ENCODE measurements around the gene PSMB8. TPM values are rescaled to one million over a fixed set of nuclear protein-coding genes. Genes with fewer than 3 reads are reported as not detected.
A peak's percentile ranks its signal among the peaks of the same experiment; 100 is the strongest.

The PSMB8 gene
- total RNA-seq, 2 experiments from 2014 or later = 120 to 121 TPM

GRCh38 chr6:32832535-32832934 is 11.3 kb downstream of the PSMB8 start:
- ChIA-PET CTCF (interaction anchor here (2.3 kb wide), 1 partner anchor 35 kb away, joined by 8 read pairs; no protein-coding TSS in a partner anchor), POLR2A (interaction anchor here (0.5 to 0.7 kb wide), 2 partner anchors 21 to 122 kb away, joined by 4 to 8 read pairs; partner anchors contain the start of genes PSMB9 and TAP1)
- H3K4me3 Mint-ChIP-seq = no peak overlapping the region
- Histone ChIP-seq H3K27me3 (ENCODE audit: control insufficient read depth in 1 of 2, insufficient read depth in 2 of 2, low read length in 2 of 2) (no peaks in the 10 kb centered on the region), H3K27ac (ENCODE audit: low read depth in 1 of 2, low read length in 2 of 2) (no peak overlapping the region), H3K4me1 (ENCODE audit: insufficient read depth, low read length) (peaks cover 24% of the 10 kb centered on the region), H3K36me3 (ENCODE audit: insufficient read depth, low read length) (peaks cover 94% of the 10 kb centered on the region), H3K9me3 (ENCODE audit: control insufficient read depth in 1 of 2, insufficient read depth in 1 of 2, low read length in 2 of 2) (no peaks in the 10 kb centered on the region), H3K4me3 (ENCODE audit: low read length) (no peak overlapping the region)
- DNase-seq = no peak
- H3K9me3 Mint-ChIP-seq = no peaks in the 10 kb centered on the region
- H3K36me3 Mint-ChIP-seq (ENCODE audit: low read depth) = peaks cover 98% of the 10 kb centered on the region
- H3K27ac Mint-ChIP-seq = no peak overlapping the region
- intact Hi-C loops (cut with DNase I, micrococcal nuclease) = no loop called here
- no peak for TF ChIP-seq CTCF (IDR thresholded peaks at IDR 0.05)
- ATAC-seq (ENCODE audit: poor library complexity) = no peak
- H3K4me1 Mint-ChIP-seq (ENCODE audit: low read depth) = peaks cover 54% of the 10 kb centered on the region
- no peaks in the 10 kb centered on the region for H3K27me3 Mint-ChIP-seq

- intact Hi-C loops (cut with DNase I, micrococcal nuclease) = no loop called here
- Mint-ChIP-seq H3K27me3 (no peaks in the 10 kb centered on the region), H3K36me3 (ENCODE audit: low read depth) (peaks cover 91% of the 10 kb centered on the region), H3K4me3 (no peak overlapping the region), H3K27ac (peak overlapping the region; percentile 32), H3K4me1 (ENCODE audit: low read depth) (peaks cover 38% of the 10 kb centered on the region), H3K9me3 (no peaks in the 10 kb centered on the region)
- Histone ChIP-seq H3K9me3 (ENCODE audit: control insufficient read depth in 1 of 2, insufficient read depth in 1 of 2, low read length in 2 of 2) (no peaks in the 10 kb centered on the region), H3K4me3 (ENCODE audit: low read length) (no peak overlapping the region), H3K4me1 (ENCODE audit: insufficient read depth, low read length) (peaks cover 9% of the 10 kb centered on the region), H3K27me3 (ENCODE audit: control insufficient read depth in 1 of 2, insufficient read depth in 2 of 2, low read length in 2 of 2) (no peaks in the 10 kb centered on the region), H3K27ac (ENCODE audit: low read depth in 1 of 2, low read length in 2 of 2) (no peak overlapping the region), H3K36me3 (ENCODE audit: insufficient read depth, low read length) (peaks cover 87% of the 10 kb centered on the region)
- no peak for TF ChIP-seq CTCF (IDR thresholded peaks at IDR 0.05)
- ChIA-PET CTCF (no interaction called here), POLR2A (interaction anchor here (0.9 to 1.4 kb wide), 2 partner anchors 14 to 24 kb away, joined by 3 to 7 read pairs; no protein-coding TSS in a partner anchor)
- no peak for DNase-seq
- ATAC-seq (ENCODE audit: poor library complexity) = no peak
Observed at GRCh38 chr6:32830936-32831335, 12.9 kb downstream of the PSMB8 start.

- Histone ChIP-seq H3K27me3 (ENCODE audit: control insufficient read depth in 1 of 2, insufficient read depth in 2 of 2, low read length in 2 of 2) (no peaks in the 10 kb centered on the region), H3K4me1 (ENCODE audit: insufficient read depth, low read length) (peaks cover 2% of the 10 kb centered on the region), H3K36me3 (ENCODE audit: insufficient read depth, low read length) (peaks cover 78% of the 10 kb centered on the region), H3K9me3 (ENCODE audit: control insufficient read depth in 1 of 2, insufficient read depth in 1 of 2, low read length in 2 of 2) (no peaks in the 10 kb centered on the region), H3K27ac (ENCODE audit: low read depth in 1 of 2, low read length in 2 of 2) (no peak overlapping the region), H3K4me3 (ENCODE audit: low read length) (no peak overlapping the region)
- ATAC-seq (ENCODE audit: poor library complexity) (no peak), DNase-seq (no peak)
- ChIA-PET CTCF (no interaction called here), POLR2A (no interaction called here)
- H3K9me3 Mint-ChIP-seq = no peaks in the 10 kb centered on the region
- intact Hi-C loops (cut with DNase I, micrococcal nuclease) = no loop called here
- H3K4me1 Mint-ChIP-seq (ENCODE audit: low read depth) = peaks cover 29% of the 10 kb centered on the region
- H3K27ac Mint-ChIP-seq = no peak overlapping the region
- no peaks in the 10 kb centered on the region for H3K27me3 Mint-ChIP-seq
- no peak overlapping the region for H3K4me3 Mint-ChIP-seq
- no peak for TF ChIP-seq CTCF (IDR thresholded peaks at IDR 0.05)
- H3K36me3 Mint-ChIP-seq (ENCODE audit: low read depth) = peaks cover 82% of the 10 kb centered on the region
Observed at GRCh38 chr6:32830017-32830416, 13.8 kb downstream of the PSMB8 start.

Measured in CD4-positive, alpha-beta T cell (primary cell).